Stromal cell of bone marrow (primary cell): ENCODE results near the gene RLN1.
A peak's percentile ranks its signal among the peaks of the same experiment; 100 is the strongest.
"Not testable (repeated sequence)": the region's sequence is repeated elsewhere in the genome, so short reads cannot be mapped to it uniquely, and the experiment has no call there.

ENCODE experiments used
- DNase-seq: peaks from one replicate; pipeline ENCODE4 v3.0.0-alpha.2; 2012; ENCODE audit warnings: low read depth

Gene RLN1, protein sequence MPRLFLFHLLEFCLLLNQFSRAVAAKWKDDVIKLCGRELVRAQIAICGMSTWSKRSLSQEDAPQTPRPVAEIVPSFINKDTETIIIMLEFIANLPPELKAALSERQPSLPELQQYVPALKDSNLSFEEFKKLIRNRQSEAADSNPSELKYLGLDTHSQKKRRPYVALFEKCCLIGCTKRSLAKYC

GRCh38 chr9:5338992-5339981 is at the start of gene RLN1:
Gene RLN1 (minus strand): TSS chr9:5339876. CDS start chr9:5339746, 130 bp downstream.
- DNase-seq: not testable (repeated sequence)

DNA sequence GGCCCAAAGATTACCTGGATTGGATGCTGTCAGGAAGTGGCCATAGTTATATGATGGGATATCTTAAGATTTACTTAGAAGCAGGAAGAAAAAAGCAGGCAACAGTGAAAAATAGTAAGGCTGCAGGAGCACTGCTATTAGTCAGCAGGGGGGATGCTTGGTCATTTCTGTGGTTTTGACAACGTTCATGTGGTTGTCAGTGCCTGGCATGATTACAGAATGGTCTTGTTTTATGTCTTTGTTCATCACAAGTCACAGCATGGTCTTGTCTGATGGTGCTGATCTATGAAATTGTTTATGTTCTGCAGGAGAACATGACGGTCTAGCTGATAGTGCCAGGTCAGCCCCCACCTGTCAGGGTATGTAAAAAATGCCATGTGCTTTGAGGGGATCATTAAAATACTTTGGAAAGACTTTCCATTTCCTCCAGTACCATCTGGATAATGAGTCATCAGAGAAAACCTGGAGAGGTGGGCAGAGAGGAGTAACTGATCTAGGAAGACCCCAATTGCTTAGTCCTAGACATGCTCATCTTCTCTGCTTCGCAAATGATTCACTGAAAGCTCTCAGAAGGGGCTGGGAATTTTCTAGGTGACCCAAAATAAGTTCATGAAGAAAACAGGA is 49.5 kb upstream of the RLN1 start:
- peak; percentile 58 for DNase-seq

DNA sequence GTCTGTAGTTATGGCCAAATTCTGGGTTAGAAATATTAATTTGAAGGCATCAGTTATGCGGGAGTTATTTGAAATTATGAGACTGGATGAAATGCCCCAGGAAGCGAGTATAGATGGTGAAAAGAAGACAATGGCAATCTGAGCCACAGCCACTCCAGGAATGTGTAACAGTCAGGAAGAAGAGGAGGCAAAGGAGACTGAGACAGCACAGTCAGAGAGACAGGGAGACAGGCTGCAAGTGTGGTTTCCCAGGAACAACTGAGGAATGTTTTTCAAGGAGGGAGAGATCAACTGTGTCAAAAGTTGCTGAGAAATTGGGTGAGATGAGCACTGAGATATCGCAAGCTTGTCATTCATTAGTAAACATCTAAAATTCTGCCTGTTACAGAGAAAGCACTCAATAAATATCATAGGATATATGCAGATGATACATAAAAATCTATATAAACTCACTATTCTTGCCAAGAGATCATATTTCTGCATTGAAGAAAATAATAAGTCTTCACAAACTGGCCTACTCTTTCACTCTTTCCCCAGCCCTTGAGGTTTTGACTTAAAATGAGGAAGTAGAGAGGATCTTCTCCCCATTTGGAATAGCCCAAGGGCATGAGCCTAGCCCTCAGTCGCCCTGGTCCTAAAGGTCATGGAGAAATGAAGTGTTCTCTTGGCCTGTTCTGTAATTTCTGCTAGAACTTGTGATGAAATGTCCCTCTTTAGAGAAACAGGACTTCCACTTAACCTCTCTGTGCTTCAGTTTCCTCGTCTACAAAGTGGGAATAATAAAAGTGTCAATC is 48.5 kb upstream of the RLN1 start:
- no peak for DNase-seq

GRCh38 chr9:5384436-5384835 is 44.8 kb upstream of the RLN1 start:
- no peak for DNase-seq

DNA sequence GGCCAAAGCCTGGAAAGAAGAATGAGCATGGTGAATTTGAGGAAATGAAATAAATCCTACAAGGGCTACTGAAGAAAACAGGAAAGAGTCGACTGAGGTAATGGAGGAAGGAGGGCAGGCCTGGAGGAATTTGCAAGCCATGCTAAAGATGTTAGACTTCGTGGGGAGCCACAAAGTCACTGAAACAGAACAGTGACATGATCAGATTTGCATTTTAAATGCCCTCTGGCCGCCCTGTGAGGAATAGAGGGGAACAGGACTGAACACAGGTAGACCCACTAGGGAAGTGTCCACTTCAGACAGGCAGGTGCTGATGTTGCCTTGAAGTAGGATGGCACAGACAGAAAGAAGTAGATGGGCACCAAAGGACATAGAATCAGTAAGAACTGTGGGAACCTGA is 42.8 kb upstream of the RLN1 start:
- DNase-seq: no peak

GRCh38 chr9:5375790-5376477 is 36.3 kb upstream of the RLN1 start:
- DNase-seq: no peak

DNA sequence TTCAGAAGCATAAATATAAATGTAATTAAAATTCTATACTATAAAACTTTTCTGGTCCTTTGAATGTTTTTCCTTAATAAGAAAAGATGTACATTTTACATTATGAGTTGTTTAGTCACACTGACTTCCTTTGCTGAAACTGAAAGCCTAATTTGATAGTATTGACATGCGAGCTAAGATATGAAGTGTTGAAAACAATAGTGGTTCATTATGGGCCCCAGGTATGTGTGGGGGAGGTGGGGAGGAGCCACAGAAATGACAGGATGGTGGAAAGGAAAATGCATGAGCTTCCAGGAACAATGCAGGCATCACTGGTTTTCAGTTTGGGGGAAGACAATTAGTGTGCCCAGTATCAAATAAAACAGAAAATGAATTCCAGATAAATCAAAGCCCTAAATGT is 35.4 kb upstream of the RLN1 start:
- no peak for DNase-seq

DNA sequence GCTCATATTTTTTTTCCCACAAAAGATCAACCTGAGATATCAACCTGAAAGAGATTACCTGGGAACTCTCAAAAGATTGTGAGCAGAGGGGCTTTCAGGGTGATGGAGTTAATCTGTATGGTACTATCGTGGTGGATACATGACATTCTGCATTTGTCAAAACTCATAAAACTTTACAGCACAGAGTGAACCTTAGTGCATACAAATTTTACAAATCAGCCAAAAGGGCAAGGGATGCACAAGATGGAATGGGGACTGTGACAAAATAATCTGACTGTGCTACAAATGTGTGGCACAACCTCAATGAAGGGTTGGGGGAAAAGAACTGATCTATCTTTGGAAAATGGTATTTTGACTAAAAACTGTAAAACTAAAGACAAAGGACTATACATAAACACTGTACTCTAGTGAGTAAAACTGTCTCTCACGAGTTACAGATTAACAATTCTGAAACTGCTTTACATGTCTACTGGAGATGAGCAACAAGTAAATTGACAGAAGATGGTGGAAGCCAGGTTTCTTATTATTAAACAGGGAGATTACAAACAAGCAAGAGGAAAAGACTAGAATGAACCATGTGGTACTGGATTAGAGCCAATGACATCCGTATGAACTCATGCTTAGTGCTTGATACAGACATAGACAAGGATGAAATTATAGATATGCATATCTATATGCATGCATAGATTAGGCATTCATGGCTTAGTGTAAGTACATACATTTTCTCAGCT is 24.8 kb upstream of the RLN1 start:
- peak; percentile 18 for DNase-seq

DNA sequence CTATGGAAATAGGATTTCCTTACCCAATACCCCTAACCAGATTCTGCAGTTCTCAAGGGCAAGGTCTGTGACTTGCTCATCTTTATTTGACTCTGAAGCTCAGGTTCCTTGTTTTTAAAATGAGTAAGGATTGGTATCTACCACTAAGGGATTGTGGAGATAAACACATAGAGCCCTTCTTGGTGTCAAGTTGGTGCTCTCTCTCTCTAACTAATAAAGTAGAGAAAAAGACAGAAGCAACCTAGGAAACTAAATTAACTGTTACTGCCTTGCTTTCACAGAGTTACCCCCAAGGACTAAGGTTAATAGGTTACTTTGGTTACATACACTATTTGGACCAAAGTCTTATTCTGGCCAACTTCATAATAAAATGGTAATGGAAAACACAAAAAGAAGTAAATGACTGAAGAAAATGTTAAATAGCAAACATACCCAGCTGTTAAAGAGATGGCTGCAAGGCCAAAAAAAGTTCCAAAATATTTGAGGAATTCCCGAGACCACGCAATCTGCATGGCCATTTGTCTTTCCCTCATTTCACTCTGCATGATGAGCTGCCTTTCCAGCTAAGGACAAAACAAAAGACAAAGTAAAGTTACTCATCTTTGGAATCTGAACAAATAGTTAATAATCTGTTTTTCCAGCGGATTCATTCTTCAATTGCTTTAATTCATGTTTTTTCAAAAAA is 21.8 kb upstream of the RLN1 start:
- no peak for DNase-seq

GRCh38 chr9:5360341-5360740 is 20.7 kb upstream of the RLN1 start:
- no peak for DNase-seq

DNA sequence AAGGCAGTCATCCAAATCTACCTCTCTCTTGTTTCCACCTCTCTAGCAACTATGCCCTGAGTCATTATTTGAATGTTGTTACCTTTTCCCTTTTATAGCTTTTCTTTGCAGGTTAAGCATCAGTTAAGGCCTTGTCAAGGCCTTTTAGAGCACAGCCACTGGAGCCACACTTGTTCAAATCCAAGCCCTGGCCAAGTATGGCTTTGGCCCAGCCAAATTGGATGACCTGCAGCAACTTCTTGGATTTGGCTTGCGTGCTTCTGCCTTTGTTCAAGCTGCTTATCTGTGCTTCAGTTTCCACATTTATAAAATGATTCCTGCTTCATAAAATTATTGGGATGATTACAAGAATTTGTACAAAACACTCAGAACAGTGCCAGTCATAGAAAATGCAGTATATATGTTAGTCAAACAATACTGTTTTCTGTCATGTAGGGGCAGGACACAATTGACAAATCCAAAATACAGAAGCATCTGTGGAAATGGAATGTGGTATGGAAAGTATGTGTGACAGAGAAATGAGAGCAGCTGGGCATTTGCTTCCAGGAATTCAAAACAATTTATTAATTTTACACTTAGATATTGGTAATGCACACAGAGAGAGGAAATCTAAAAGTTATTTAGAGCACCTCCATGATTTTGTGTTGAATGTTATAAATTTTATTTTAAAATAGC is 17.9 kb upstream of the RLN1 start:
- DNase-seq: no peak

DNA sequence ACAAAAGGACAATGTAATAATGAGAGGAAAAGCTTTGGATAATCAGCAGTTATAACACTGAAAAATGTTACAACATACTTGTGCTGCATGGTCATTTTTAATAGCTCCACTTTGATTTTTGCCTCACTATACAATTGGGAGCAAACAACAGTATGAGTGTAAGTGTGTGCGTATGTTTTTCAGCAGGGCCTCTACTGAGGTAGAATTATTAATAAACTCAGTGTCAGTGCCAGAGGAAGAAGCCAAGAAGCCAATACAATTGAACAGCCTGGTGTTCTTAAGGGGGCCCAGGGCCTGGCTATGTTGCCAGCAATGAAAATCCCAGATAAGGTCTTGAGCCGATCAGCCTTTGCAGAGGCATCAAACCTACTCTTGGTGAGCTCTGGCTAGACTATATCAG is 16.1 kb upstream of the RLN1 start:
- DNase-seq: no peak

GRCh38 chr9:5355226-5355625 is 15.6 kb upstream of the RLN1 start:
- no peak for DNase-seq

GRCh38 chr9:5354184-5354583 is 14.5 kb upstream of the RLN1 start:
- DNase-seq: no peak

- DNase-seq: no peak
These were observed 13.1 kb upstream of the RLN1 start for GRCh38 chr9:5352637-5353248.

GRCh38 chr9:5336688-5337087 is 3.0 kb downstream of the RLN1 start:
- DNase-seq: no peak

DNA sequence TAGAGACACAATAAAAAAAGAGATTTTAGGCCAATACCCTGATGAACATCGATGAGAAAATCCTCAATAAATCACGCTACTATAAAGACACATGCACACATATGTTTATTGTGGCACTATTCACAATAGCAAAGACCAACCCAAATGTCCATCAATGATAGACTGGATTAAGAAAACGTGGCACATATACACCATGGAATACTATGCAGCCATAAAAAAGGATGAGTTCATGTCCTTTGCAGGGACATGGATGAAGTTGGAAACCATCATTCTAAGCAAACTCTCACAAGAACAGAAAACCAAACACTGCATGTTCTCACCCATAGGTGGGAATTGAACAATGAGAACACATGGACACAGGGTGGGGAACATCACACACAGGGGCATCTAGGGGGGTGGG is 8.4 kb downstream of the RLN1 start:
- DNase-seq: not testable (repeated sequence)

- no peak for DNase-seq
These were observed 12.7 kb downstream of the RLN1 start for GRCh38 chr9:5326893-5327548.

DNA sequence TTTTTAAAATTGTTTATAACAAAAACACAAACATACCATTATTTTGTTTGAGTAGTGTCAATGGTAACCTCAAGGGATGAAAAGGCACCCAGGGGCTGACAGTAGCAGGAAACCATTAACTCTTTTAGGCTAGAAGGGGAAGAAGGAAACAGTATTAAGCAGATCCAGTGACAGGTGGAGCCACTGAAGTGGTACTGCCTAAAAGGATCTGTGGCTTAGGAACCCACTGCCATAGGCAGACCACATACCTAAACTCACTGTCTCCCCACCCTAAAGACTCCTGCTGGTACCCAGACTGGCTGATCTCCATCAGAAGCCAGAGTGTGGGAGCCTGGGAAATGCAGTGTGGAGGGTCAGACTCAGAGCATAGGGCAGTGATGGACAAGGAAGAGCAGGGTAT is 13.5 kb downstream of the RLN1 start:
- DNase-seq: no peak
